Measurements from ENCODE around the gene NUP93.
"Not testable (repeated sequence)": the region's sequence is repeated elsewhere in the genome, so short reads cannot be mapped to it uniquely, and the experiment has no call there.

Gene NUP93

DNA sequence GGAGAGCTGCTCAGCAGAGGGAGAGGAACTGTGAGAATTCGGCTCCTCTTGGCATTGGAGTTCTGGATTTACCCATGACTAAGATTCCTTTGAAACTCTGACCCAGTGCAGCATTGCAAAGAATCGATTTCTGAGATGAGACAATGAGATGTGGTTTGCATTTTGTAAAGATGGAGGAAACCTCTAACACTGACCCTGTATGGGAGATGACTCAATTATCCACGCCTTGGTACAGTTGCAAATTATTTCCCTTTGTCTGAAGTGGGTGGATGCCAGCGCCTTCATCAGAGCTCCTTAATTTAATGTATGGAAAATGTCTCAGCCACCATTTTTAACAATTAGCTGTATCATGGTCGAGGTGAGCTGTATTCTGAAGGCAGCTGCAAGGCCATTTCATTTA lies 53.4 kb downstream of the NUP93 start:
- no peak for DNase-seq

DNA sequence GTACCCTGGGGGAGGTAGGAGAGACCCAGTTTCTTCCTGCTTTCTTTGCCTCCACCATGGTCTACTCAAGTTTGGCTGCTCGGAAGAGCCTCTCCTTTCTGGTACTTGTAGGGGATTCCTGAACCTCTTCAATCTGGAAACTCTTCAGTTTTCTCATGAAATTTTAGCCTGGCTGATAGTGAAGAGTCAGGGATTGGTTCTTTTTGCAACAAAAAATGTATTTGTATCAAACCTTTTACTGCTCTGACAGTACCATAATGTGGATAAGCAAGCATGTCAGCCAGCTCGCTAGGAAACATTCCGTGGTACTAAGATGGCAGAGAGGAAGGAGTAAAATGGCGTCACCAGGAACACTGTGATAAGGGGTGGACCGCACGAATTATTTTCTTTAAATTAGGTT lies 55.4 kb downstream of the NUP93 start:
- DNase-seq = no peak

DNA sequence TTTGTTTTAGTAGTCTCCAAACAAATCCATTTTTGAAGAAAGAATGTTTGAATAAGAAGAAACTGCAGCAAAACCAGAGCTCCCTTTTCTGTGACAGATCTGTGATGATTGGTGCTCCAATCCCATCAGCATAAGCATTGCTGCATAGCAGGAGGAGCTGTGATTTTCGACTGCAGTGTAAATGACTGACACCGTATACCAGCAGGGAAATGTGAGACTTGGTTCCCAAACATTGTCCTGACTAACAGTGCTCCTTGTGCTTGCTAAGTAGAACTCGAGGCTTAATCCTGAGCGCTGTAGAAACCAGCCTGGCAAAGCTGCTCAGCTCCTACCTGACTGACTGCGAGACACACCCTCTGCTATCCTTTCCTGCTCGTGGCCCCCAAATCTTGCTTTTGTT lies 57.2 kb downstream of the NUP93 start:
- DNase-seq = no peak

DNA sequence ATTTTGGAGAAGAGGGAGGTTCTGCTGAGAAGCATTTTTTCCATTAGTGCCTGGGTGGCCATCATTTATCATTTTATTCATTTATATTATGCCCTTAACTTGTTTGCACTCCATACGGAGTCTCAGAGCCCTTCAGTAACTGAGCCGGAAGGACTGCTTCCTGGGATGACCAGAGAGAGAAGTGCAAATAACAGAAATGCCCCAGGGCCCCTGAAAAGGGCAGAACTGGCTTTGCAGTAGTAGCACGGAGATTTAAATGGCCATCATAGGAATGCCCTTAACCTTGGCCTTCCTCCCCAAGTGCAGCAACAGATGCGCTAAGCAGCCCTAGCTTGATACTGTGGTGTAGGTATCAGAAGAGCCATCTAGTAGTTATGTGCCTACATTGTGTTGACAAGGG lies 58.5 kb downstream of the NUP93 start:
- no peak for DNase-seq

DNA sequence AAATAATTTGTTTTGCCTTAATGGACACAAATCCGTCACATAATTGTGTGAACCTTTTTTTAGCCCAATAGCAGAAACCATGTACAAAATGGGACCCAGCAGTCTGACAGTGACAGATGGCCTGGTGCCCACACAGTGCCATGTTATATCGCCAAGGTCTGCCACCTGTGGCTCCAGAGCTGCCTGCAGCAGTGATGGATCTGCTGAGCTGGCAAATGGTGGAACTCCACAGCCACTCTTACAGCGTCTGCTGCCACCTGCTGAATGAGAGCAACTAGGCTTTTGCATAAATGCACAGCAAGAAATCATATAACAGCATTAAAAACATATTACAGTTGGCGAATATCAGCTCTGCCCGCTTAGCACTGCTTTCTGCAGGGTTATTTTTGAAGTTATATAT lies 59.4 kb downstream of the NUP93 start:
- DNase-seq = peak; percentile 57

DNA sequence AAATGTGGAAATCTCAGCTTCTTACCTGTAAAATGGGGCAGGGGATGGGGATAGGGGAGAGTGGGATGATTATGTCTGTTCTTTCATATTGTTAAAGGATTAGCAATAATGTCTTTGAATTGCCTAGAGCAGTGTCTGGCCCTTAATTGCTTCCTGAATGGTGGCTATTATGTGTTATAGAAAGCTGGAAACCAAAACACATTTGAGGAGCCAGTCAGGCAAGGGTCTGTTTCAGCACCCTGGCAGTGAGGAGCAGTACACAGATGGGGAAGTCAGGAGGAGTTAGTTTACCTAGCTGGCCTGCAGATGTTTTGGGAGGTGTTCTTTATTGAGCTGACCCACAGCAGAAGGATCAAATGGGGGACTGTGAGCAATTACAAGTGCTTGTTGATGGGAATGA lies 63.0 kb downstream of the NUP93 start:
- DNase-seq = no peak

DNA sequence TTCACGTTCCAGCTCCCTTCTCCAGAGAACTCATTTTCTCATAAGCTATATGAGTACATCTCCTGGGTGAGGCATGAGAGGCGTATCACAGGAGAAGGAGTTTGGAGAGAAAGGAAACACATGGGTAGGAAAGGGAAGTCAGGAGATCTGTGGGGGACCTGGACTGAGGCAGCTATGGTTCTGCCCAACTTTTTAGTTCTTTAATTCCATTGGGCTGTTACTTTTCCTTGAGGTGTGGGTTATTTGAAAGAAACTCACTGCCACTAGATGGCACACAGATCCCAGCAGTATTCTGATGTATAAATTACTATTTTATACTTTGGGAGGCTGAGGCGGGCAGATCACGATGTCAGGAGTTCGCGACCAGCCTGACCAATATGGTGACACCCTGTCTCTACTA lies 63.6 kb downstream of the NUP93 start:
- no peak for DNase-seq

DNA sequence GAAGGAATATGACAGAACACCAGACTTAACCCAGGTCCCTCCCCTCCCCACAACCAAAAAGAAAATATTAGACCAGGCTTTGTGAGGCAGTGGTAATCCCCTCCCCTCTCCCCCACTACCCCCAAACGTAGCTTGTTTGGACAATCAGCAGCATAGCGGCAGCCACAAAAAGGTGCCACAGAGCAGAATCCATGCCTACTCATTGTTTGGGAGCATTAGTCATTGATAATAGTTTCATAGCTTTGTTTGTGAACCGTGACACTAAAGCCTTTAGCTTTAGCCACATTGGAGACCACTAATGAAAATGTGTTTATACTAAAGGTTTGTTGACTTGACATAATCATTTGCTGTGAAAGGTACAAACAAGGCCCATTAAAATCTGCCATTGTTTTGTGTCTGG lies 65.1 kb downstream of the NUP93 start:
- no peak for DNase-seq

DNA sequence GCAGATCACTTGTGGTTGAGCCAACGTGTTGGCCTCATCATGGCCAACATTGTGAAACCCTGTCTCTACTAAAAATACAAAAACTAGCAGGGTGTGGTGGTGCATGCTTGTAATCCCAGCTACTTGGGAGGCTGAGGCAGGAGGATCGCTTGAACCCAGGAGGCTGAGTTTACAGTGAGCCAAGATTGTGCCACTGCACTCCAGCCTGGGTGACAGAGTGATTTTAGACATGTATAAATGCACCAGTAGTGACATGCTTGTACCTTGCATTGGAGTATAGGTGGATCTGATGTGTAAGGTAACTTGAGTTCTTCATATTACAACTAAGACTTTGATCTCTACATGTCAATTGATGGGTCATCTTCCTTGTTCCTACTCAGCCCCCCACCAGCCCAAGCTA lies 67.1 kb downstream of the NUP93 start:
- not testable (repeated sequence) for DNase-seq

DNA sequence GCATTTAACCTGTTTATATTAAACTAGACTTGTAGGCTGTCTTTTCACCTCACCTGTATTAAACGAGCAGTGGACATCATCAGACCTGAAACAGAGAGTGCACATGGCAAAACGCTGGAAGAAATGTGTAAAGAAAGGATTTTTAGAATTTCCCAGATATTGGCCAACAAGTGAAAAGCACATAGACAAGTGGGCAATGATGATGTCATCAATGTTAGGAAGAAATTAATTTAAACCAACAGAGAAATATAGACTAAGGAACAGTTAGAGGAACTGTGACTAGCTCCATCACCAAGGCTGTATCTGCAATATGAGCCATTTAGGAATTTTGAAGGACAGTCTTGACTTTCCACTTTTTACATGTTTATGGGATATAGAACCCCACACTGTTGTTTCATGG lies 67.9 kb downstream of the NUP93 start:
- no peak for DNase-seq

DNA sequence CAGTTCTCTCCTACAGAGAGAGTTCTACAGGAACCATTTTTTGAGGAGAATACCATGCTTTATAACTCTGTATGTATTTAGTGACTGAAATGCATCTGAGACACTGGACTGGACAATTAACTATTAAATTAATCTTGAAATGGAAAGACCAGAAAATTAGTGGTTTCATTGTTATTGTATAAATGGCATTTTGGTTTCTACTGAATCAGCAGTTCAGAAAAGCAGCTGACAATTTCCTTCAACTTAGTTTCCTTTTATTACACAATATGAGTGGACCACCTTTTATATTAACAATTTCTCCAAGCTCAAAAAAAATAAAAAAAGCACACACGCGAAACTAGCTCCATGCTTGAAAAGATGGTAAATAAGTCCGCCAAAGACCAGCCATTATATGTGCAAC lies 69.0 kb downstream of the NUP93 start:
- DNase-seq = no peak

DNA sequence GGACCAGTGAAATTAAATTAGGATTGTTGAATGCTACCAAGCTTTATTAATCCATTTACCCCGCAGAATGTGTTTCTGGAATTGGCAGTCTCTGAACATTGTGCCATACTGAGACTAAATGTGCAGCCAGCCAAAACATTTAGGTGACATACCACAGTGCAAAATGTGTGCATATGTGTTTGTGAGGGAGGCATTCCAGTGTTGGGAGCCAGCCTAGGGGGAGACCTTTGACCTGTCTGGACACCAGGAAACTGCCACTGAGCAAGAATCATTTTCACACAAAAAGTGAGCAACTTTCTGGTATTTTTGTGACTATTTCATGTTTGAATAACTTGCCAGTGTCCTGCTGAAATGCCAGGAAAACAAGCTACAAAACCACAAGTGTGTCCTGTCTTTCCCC lies 70.4 kb downstream of the NUP93 start:
- DNase-seq = no peak

DNA sequence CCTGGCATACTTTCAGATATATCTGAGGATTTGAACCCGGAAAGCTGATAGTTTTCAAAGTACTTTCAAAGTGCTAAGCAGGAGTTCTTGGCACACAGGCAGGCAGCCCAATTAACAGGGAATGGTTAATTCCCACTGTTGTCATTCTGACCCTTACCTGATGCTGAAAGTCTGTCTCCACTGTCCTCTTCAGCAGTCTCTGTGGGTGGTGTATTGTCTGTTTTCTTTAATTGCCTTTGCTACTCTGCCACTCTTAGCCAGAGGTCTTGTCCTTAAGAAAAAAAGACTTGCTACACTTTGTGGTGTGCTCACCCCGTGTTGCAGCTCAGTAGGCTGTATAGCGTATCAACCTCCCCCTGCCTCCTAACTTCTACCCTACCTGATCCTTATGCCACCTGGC lies 71.8 kb downstream of the NUP93 start:
- no peak for DNase-seq

DNA sequence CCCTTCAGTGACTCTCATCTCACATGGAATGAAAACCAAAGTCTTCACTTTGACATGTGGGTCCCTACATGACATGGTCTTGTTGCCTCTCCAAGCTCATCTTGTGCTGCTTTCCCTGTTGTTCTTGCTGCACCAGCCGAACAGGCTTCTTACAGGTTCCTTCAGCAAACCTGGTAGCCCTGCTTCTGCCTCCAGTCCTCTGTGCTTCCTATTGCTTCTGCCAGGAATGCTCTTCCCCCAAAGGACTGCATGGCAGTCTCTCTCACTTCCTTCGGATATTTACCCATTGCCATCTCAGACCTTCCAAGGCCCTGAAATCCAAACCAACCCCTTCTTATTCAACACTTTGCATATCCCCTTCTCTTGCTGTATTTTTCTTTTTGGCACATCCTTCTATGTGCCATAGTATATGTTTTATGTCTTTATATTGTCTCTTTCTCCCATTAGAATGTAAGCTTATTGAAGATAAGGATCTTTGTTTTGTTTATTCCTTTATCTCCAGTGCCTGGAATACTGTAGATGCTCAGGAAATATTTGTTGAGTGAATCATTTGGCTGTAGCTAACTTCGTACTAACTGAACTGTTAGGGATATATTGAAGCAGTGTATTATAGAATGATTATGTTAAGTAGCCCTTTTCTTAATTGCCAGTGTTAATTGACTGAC lies 77.2 kb downstream of the NUP93 start:
- DNase-seq = no peak

DNA sequence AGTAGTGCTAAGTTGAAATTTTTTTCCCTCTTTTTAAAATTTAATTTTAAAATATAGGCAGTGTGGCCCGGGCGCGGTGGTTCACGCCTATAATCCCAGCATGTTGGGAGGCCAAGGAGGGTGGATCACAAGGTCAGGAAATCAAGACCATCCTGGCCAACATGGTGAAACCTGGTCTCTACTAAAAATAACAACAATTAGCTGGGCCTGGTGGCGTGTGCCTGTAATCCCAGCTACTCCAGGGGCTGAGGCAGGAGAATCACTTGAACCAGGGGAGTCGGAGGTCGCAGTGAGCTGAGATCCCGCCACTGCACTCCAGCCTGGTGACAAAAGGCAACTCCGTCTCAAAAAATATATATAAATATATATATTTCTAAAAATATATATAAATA lies 77.7 kb downstream of the NUP93 start:
- not testable (repeated sequence) for DNase-seq

DNA sequence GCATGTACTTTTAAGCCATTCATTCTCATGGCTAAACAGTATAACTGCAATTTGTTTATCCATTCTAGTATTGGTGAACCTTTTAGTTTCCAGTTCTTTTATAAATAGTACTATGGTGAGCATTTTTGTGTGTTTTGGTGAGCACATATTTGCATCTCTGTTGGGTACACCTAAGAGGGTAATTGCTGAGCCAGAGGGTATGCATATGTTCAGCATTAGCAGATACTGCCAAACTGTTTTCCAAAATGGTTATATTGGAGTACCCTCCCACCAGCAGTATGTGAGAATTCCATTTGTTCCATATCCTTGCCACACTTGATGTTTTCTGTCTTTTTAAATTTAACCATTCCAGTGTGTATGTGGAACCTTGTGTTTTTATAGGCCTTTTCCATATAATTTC lies 81.0 kb downstream of the NUP93 start:
- no peak for DNase-seq

DNA sequence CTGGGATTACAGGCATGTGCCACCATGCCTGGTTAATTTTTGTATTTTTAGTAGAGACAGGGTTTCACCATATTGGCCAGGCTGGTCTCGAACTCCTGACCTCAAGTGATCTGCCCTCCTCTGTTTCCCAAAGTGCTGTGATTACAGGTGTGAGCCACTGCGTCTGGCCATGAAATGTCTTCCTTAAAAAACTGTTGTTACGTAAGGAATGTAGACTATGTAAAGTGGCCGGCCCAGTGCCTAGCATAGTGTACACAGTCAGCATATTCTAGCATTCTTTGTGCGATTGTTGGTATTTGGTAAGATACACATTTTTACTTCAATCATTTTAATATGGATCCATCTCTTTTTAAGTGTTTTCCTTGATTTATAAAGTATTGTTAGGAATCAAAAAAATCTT lies 81.7 kb downstream of the NUP93 start:
- not testable (repeated sequence) for DNase-seq

DNA sequence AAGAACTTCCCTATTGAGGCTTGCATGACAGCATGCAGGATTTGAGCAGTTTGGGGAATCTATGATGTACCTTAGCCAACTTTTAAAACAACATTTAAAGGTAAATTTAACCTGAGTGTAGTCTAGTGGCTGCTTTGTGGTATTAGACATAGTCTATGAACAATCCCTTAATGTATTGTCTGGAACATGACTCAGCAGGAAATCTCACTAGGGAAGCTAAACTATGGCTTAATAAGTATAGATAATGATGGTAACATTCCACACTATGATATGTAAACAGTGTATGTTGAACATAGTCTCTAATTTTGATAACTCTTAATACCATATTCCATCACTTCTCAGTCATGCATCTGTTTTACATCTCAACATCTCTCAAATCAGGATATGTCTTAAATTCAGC lies 83.0 kb downstream of the NUP93 start:
- no peak for DNase-seq

DNA sequence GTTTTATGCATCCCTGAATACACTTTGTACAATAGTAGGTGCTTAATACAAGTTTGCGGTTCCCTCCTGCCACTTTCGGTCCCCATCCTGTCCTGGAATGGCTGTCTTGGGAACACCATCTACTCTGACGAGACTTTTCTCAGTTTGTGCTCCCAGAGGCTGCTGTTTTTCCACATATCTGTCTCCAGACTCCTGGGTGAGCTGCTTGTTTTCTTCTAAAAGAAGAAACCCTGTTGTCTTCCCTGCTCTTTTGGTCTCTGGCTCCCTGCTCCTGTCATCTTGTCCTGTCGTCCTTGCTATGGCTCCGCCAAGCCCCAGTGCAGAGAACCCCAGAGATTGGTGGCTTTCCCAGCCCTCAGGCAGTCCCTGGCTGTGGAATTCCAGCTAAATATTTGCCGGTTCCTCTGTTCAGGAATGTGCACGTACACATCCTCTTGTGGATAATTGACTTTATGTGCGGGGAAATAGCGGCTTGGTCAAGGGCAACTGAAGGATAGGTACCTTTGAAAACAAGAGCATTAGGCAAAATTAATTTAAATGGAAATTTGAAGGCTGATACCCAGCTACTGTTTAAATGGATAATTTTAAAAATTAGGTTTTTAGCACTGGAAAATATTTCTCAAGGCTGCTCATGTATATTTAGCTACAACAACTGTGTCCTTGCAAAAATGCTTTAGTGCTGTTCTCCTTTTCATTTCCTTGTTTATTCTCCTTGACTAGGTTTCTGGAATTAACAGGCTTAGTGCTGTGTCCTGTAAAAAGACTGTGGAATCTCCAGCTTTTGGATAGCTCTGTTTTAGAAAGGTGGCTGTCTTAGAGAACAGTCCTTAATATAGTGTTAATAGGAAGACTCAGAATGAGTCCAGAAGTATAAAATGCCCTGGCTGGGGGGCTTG lies 84.9 kb downstream of the NUP93 start:
- DNase-seq = no peak

DNA sequence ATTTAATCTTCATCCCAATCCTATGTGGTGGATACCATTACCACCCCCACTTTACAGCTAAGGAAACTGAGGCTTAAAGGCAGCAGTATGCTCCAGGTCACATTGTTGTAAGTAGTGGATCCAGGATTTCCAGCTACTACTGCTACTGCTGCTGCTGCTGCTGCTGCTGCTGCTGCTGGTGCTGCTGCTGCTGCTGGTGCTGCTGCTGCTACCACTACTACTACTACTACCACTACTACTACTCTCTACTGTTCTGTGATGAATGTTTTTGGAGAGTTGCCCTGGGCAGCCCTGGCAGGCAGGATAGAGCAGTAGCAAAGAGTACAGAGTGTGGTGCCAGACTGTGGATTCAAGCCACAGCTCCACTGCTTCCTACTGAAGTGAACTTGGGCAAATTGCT lies 85.8 kb downstream of the NUP93 start:
- DNase-seq = no peak

DNA sequence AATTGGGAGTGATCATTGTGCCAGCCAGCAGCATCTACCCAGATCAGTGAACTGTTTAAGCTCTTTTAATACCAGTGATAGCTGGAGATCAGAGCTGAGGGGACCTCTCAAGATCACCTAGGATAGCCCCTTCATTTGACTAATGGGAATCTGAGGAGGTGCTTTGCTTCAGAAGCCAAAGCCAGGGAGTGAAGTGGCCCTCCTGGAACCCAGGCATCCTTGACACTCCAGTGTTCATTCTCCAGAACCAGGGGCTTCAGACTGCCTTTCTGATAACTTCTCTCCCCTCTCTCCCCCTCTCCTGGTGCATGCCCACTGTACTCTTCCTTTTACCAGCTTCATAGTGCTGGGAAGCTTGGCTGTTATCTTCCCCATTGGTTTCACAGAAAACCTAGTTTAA lies 87.1 kb downstream of the NUP93 start:
- no peak for DNase-seq

DNA sequence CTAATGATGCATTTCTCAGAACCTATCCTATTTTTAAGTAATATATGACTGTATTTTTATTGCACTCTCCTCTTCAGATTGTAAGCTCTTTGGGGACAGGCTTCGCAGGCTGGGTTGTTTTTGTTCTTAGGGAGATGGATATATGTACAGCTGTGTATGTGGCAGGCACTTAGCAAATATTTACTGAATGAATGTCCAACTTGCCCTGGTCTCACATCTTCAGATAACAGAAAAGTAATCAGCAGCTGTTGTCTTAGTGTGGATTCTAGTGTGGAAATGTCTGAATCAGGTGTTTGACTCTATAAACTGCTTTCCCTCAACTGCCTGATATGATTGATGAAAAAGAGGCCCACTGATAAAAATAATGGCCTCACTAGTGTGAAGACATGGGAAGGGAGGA lies 88.0 kb downstream of the NUP93 start:
- no peak for DNase-seq

DNA sequence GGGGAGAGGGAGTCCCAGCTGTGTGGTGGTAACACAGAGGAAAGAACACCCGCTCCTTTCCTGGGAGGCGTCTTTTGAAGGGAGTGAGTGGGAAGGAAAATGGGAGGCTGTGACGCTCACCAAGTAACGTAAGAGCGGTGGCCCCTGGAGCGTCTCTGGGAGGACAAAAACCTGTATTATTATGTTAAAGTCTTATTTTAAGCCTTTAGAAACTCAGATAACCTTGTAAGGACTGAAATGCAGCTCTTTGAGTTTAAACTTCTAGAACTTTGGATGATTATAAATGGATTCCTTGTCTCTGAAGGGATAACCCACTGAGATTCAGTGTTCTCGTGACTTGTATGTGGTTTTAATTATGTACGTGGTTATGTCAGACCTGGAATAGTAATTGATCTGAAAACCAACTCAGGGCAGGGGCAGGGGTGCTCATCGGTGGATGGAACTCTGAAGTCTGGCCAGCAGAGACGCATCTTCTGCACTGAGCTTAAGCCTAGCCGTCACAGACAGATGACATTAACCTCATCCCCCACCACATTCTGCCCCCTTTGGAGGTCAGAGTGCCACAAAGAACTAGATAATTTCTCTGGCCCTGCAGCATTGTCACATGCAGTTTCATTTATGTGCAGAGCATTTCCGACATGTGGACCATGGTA lies 93.3 kb downstream of the NUP93 start:
- no peak for DNase-seq

DNA sequence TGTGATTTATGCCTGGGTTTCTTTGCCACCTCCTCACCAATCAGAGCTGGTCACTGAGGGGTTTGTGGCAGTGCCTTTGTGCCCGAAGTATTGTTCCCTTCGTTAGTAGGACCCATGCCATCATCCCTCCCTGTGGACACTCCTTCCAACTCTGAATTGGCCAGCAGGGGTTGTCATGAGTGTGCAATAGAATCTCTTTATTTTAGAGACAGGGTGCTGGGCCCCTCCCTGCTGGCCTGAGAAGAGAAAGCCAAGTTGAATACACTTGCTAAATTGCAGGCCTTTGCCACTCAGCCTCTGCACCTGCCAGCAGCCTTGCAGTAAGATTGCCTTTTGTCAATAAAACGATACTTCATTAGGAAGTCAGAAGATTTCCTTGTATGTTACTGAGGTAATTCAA lies 94.4 kb downstream of the NUP93 start:
- DNase-seq = no peak

All from DMS 273 treated with DMSO at 0.1 percent for 48 hours (cell line).